Measurements from ENCODE around the gene MARF1. TPM values are rescaled to one million over a fixed set of nuclear protein-coding genes. Genes with fewer than 3 reads are reported as not detected.

Gene MARF1
- total RNA-seq, 1 donor from 2014 or later = 13.4 TPM

DNA sequence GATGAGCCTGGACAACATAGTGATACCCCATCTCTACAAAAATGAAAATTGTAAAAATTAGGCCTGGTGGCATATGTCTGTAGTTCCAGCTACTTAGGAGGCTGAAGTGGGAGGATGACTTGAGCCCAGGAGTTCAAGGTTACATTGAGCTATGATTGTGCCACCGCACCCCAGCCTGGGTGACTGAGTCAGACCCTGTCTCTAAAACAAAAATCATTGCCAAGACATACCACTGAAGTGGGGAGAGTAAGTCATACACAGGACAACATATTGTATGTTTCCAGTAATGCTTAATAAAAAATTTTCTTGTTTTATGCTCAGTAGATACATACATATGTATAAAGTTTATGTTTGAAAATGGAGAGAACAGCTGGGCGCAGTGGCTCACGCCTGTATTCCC lies 46.3 kb upstream of the MARF1 start:
- H3F3A ChIP-seq (ENCODE audit: low read depth) = no peaks in the 10 kb centered on the region
- Mint-ChIP-seq H3K27ac (no peak overlapping the region), H3K4me3 (no peak overlapping the region), H3K36me3 (peaks cover 34% of the 10 kb centered on the region), H3K9me3 (no peaks in the 10 kb centered on the region), H3K27me3 (ENCODE audit: insufficient read depth, low read depth) (no peaks in the 10 kb centered on the region), H3K4me1 (no peaks in the 10 kb centered on the region)
- no peak overlapping the region for H3K27ac ChIP-seq
- no peaks in the 10 kb centered on the region for H3K27me3 ChIP-seq
- H3K9ac ChIP-seq = no peak overlapping the region
- no peaks in the 10 kb centered on the region for H3K79me2 ChIP-seq (ENCODE audit: low read depth)
- H3K9me3 ChIP-seq (ENCODE audit: low read depth) = no peaks in the 10 kb centered on the region
- no peak overlapping the region for H3K4me2 ChIP-seq
- H3K36me3 ChIP-seq = no peaks in the 10 kb centered on the region
- no peaks in the 10 kb centered on the region for H3K4me1 ChIP-seq
- H4K20me1 ChIP-seq (ENCODE audit: low read depth) = no peaks in the 10 kb centered on the region
- H2AFZ ChIP-seq (replicated peaks) = no peak overlapping the region
- TF ChIP-seq EZH2phosphoT487 (IDR thresholded peaks at IDR 0.05) = no peak
- no peak for TF ChIP-seq EZH2 (IDR thresholded peaks at IDR 0.05)
- TF ChIP-seq, protein P1, sequence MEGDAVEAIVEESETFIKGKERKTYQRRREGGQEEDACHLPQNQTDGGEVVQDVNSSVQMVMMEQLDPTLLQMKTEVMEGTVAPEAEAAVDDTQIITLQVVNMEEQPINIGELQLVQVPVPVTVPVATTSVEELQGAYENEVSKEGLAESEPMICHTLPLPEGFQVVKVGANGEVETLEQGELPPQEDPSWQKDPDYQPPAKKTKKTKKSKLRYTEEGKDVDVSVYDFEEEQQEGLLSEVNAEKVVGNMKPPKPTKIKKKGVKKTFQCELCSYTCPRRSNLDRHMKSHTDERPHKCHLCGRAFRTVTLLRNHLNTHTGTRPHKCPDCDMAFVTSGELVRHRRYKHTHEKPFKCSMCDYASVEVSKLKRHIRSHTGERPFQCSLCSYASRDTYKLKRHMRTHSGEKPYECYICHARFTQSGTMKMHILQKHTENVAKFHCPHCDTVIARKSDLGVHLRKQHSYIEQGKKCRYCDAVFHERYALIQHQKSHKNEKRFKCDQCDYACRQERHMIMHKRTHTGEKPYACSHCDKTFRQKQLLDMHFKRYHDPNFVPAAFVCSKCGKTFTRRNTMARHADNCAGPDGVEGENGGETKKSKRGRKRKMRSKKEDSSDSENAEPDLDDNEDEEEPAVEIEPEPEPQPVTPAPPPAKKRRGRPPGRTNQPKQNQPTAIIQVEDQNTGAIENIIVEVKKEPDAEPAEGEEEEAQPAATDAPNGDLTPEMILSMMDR (IDR thresholded peaks at IDR 0.05) = no peak
- no peak overlapping the region for H3K4me3 ChIP-seq
- DNase-seq (ENCODE audit: low spot score) = no peak

DNA sequence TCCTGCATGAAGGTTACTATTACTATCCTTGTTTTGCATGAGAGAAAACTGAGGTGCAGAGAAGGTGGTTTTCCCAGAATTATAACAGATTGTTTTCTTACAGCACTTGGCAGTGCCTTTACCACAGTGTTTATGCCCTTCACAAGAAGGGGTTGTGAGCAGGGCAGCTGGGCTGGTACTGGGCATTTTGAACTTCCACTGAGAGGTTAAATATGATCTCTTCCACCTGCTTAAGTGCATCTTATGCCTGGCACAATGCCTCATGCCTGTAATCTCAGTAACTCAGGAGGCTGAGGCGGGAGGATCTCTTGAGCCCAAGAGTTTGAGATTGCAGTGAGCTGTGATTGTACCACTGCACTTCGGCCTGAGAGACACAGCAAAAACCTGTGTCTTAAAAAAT lies 43.3 kb upstream of the MARF1 start:
- no peaks in the 10 kb centered on the region for H3F3A ChIP-seq (ENCODE audit: low read depth)
- Mint-ChIP-seq H3K4me1 (no peaks in the 10 kb centered on the region), H3K9me3 (no peaks in the 10 kb centered on the region), H3K4me3 (no peak overlapping the region), H3K27me3 (ENCODE audit: insufficient read depth, low read depth) (peaks cover 3% of the 10 kb centered on the region), H3K27ac (no peak overlapping the region), H3K36me3 (peaks cover 25% of the 10 kb centered on the region)
- H3K4me1 ChIP-seq = no peaks in the 10 kb centered on the region
- H3K27ac ChIP-seq = no peak overlapping the region
- DNase-seq (ENCODE audit: low spot score) = no peak
- no peaks in the 10 kb centered on the region for H3K27me3 ChIP-seq
- no peaks in the 10 kb centered on the region for H3K9me3 ChIP-seq (ENCODE audit: low read depth)
- no peak overlapping the region for H3K4me3 ChIP-seq
- no peak overlapping the region for H3K4me2 ChIP-seq
- H3K79me2 ChIP-seq (ENCODE audit: low read depth) = no peaks in the 10 kb centered on the region
- TF ChIP-seq EZH2 (IDR thresholded peaks at IDR 0.05) = no peak
- no peak for TF ChIP-seq EZH2phosphoT487 (IDR thresholded peaks at IDR 0.05)
- TF ChIP-seq, protein P1 (IDR thresholded peaks at IDR 0.05) = no peak
- no peaks in the 10 kb centered on the region for H3K36me3 ChIP-seq
- H2AFZ ChIP-seq (replicated peaks) = no peak overlapping the region
- H3K9ac ChIP-seq = no peak overlapping the region
- peaks cover 2% of the 10 kb centered on the region for H4K20me1 ChIP-seq (ENCODE audit: low read depth)

DNA sequence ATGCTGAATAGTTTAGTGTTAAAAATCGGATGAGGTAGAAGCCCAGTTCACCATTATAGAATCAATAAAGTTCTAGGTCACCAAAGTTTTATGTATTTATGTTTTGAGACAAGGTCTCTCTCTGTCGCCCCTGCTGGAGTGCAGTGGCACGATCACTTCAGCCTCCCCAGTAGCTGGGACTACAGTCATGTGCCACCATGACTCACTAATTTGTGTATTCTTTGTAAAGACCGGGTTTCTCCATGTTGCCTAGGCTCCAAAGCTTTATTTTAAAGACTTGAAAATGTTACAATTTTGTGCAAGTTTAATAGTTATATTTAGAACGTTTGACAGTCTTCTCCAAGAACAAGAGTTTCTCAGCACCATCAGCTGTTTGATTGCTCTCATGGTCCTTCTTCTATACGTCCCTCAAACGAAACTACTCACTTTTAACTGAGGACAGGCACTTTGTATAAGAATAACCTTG lies 39.2 kb upstream of the MARF1 start:
- Histone ChIP-seq H2AFZ (replicated peaks) (no peak overlapping the region), H3K9me3 (ENCODE audit: low read depth) (no peaks in the 10 kb centered on the region), H3K4me2 (no peak overlapping the region), H3K27me3 (no peaks in the 10 kb centered on the region), H3K4me3 (no peak overlapping the region), H4K20me1 (ENCODE audit: low read depth) (peaks cover 2% of the 10 kb centered on the region), H3K27ac (no peak overlapping the region), H3K9ac (no peak overlapping the region), H3K4me1 (no peaks in the 10 kb centered on the region), H3K79me2 (ENCODE audit: low read depth) (no peaks in the 10 kb centered on the region), H3F3A (ENCODE audit: low read depth) (no peaks in the 10 kb centered on the region), H3K36me3 (no peaks in the 10 kb centered on the region)
- H3K27me3 Mint-ChIP-seq (ENCODE audit: insufficient read depth, low read depth) = peaks cover 3% of the 10 kb centered on the region
- TF ChIP-seq EZH2 (IDR thresholded peaks at IDR 0.05) = no peak
- TF ChIP-seq, protein P1 (IDR thresholded peaks at IDR 0.05) = peak; percentile 50
- no peaks in the 10 kb centered on the region for H3K9me3 Mint-ChIP-seq
- no peaks in the 10 kb centered on the region for H3K4me1 Mint-ChIP-seq
- H3K4me3 Mint-ChIP-seq = no peak overlapping the region
- peak; percentile 26 for DNase-seq (ENCODE audit: low spot score)
- peaks cover 23% of the 10 kb centered on the region for H3K36me3 Mint-ChIP-seq
- no peak overlapping the region for H3K27ac Mint-ChIP-seq

Data from neural progenitor cell (in vitro differentiated cells).